KOPT-K1 (cell line): ENCODE measurements around the gene C9orf43.
"Not testable (repeated sequence)": the region's sequence is repeated elsewhere in the genome, so short reads cannot be mapped to it uniquely, and the experiment has no call there.

Experiments
- H3K27ac ChIP-seq: fragments of 200-600 bp; sonication (generic); 2 replicates; pipeline ENCODE4 v1.5.1; 2016; ENCODE audit warnings: antibody characterized with exemption, mild to moderate bottlenecking, low read depth, low read length; ENCODE audit not compliant: poor library complexity, severe bottlenecking
- H3K36me3 ChIP-seq: fragments of 200-600 bp; sonication (generic); 2 replicates; pipeline ENCODE4 v1.5.1; 2017; ENCODE audit warnings: antibody characterized with exemption, mild to moderate bottlenecking, low read length, moderate library complexity; ENCODE audit not compliant: insufficient read depth
- H3K9me3 ChIP-seq: fragments of 200-600 bp; sonication (generic); 2 replicates; pipeline ENCODE4 v1.5.1; 2017; ENCODE audit warnings: antibody characterized with exemption, low read length, mild to moderate bottlenecking; ENCODE audit not compliant: insufficient read depth, poor library complexity, severe bottlenecking

Gene C9orf43

DNA sequence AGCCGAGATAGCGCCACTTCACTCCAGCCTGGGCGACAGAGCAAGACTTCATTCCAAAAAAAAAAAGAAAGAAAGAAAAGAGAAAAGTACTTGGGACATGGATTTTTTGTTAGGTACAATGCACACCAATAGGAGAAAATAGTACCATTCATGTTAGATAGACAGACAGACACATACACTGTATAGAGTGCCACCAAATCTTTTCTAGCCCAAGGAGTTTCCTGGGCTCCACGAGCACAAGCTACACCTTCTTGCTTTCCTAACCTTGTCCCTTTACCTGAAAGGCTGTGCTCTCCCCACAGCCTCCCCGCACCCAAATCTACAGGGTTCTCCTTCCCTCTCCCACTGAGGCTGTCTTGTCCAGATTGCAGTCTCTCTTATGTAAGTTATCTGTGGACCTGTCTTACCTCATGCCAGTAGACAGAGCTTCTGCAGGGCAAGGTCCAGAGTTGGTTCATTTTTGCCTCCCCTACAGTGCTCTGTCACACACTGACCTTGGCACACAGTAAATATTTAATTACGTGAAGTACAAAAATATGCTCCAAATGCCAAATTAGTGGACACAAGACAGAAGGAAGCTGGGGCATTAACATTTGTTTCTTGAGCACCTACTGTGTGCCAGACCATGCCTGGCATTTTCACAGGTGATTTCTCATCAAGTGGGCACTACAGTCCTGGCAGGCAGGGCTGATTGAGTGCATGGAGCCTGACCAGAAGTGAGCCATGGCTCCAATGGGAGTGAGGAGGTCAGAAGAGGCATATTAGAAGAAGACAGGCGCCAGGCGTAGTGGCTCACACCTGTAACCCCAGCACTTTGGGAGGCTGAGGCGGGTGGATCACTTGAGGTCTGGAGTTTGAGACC lies 15.3 kb upstream of the C9orf43 start:
- Histone ChIP-seq H3K27ac (no peak overlapping the region), H3K36me3 (peaks cover 31% of the 10 kb centered on the region; the same call in 1 of the 2 replicates), H3K9me3 (no peaks in the 10 kb centered on the region)

DNA sequence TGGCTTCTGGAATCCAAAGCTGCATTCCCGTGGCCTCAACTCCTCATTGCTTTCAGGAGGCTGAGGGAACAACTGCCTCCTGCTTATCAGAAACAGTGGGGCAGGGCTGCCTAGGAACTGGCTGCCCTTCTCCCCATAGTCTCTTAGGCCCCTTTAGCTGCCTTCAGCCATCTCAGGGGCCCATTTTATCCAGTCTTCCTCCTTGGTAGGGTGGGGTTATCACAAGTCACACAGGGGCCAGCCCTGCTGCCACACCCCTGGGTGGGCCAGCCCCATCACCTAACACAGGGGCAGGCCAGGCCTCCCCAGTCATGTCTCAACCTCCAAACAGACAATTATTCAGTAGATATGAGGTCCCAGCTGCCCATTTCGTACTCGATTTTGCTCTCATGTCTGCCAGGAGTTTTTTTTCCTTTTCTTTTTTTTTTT lies 13.3 kb upstream of the C9orf43 start:
- H3K9me3 ChIP-seq: no peaks in the 10 kb centered on the region
- no peak overlapping the region for H3K27ac ChIP-seq
- peaks cover 11% of the 10 kb centered on the region; the same call in 1 of the 2 replicates for H3K36me3 ChIP-seq

DNA sequence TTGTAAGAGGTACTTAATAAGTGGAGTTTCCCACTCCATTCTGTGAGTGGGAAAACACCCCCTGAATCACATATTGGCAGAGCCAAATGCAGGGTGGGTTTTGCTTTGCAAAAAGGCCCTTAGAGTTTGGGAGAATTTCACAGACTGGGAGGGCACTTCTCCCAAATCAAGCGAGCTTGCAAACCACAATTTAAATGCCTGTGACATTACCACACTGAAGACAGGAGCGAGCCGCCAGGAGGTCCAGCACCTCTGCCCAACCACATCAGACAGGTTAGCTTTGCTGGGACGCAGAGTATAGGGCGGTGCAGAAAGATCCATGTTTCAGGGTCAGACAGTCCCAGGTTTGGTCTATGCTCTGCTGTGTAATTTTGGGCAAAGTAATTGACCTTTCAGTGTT lies 11.8 kb upstream of the C9orf43 start:
- Histone ChIP-seq H3K36me3 (no peaks in the 10 kb centered on the region), H3K9me3 (no peaks in the 10 kb centered on the region), H3K27ac (no peak overlapping the region)

DNA sequence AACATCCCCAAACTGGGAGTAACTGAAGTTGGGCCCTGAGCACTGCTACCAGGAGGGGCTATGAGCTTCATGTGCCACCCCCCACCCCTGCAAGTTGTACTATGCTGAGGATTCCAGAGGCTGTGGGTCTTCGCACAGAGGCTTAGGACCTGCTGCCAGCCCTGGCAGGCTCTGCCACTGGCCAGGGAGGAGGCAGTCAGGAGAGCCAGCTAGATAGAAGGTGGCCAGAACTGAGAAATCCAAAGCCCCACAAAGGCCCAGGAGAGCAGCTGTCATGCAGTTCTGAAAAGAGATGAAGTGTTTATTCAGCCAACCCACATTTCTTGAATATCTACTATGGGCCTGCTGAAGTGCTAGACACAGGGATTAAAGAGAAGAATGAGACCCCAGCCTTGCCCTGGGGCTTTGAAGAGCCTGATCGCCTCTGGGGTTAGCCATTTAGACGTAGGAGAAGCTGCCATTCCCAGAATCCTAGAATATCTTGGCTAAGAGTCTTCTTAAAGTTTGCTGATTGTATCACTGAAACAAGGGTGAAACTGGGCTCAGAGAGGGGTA lies 10.8 kb upstream of the C9orf43 start:
- no peaks in the 10 kb centered on the region for H3K9me3 ChIP-seq
- H3K27ac ChIP-seq: no peak overlapping the region
- no peaks in the 10 kb centered on the region for H3K36me3 ChIP-seq

DNA sequence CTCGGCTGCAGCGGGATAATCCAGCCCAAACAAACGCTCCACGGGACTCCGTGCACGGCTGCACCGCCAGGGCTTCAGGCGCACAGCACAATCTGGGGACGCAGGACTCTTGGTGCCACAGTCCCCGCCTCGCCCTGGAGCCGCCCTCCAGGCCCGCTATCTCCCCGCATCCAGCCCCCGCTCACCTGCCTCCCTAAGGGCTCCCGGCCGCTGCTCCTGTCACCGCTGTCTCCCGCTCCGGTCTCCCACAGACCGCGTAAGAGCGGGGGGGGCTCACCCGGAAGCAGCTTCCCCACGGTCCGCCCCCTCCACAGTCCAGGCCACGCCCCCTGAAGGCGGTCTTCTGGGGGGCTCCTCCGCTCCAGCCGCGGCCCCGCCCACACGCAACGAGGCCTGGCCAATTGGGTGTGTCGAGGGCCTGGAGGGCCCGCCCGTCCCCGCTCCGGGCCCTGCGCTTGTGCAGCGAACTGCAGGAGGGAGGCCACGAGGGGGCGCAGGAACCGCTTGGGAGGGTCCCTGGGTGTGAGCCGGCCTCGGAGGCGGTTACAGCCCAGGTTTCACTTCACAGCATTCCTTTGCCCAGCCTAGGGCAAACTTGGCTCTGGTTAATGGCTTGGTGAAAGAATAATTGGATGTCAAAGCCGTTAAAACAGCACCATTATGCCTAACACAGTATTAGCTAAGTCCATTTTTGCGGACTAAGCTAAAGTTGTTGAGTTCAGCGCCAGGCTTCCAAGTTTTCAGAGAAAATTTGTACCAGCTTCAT lies 9.3 kb upstream of the C9orf43 start, which contains the start of gene ALAD:
Gene ALAD (minus strand): TSS at position 258 of the 766 bp plus-strand sequence. CDS start 7,725 bp downstream, outside the sequence.
- Histone ChIP-seq H3K27ac (peak within 1 kb of the TSS; percentile 72), H3K36me3 (no peaks in the 10 kb centered on the region)

DNA sequence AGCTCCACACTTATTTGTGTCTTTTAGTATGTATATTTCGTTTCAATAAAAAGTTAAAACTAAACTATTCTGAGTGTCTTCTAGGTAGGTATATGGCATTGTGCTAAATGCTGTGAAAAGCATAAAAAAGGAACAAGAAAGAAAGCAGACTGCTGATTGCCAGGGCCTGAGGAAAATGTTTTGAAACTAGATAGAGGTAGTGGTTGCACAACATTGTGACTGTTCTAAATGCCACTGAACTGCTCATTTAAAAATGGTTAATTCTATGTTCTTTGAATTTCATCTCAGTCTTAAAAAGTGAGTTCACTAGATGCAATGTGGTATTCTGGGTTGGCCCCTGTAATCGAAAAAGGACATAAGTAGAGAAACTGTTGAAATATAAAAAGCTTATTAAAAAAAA lies 6.9 kb upstream of the C9orf43 start:
- Histone ChIP-seq H3K9me3 (no peaks in the 10 kb centered on the region), H3K27ac (no peak overlapping the region), H3K36me3 (peaks cover 19% of the 10 kb centered on the region)

More for the DNA sequence above, 9.3 kb upstream of the C9orf43 start, which contains the start of gene ALAD:
- no peaks in the 10 kb centered on the region for H3K9me3 ChIP-seq

DNA sequence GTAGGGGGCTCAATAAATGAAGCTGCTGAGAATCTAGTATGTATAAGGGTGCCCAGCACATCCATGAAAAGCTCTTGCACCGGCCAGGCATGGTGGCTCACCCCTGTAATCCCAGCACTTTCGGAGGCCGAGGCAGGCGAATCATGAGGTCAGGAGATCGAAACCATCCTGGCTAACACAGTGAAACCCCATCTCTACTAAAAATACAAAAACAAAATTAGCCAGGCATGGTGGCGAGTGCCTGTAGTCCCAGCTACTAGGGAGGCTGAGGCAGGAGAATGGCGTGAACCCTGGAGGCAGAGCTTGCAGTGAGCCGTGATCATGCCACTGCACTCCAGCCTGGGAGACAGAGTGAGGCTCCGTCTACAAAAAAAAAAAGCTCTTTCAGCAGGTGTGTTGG lies 4.2 kb upstream of the C9orf43 start:
- H3K36me3 ChIP-seq: peaks cover 27% of the 10 kb centered on the region
- H3K9me3 ChIP-seq, H3K27ac ChIP-seq: not testable (repeated sequence)

DNA sequence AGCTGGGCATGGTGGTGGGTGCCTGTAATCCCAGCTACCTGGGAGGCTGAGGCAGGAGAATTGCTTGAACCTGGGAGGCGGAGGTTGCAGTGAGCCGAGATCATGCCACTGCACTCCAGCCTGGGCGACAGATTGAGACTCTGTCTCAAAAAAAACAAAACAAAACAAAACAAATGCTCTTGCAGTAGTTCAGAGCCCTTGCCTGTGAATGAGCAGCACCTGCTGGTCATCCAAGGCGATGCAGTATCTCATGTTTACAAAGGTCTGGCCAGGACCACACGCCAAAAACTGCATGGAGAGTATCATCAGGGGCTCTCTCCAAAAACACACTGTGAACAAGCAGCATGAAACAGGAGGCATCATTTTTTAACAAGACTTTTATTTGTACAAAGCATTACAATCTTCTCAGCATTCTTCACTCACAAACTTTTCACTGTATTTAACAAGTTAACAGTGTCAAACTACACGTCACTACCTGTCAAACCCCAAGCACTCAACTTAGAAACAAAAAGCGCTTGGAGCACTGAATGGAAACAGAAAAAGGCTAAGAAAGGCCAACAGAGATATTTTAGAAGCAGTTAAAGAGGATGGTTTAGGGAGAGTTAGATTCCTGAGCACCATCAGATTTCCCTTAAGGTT lies 3.6 kb upstream of the C9orf43 start:
- peaks cover 27% of the 10 kb centered on the region for H3K36me3 ChIP-seq
- not testable (repeated sequence) for H3K9me3 ChIP-seq, H3K27ac ChIP-seq

DNA sequence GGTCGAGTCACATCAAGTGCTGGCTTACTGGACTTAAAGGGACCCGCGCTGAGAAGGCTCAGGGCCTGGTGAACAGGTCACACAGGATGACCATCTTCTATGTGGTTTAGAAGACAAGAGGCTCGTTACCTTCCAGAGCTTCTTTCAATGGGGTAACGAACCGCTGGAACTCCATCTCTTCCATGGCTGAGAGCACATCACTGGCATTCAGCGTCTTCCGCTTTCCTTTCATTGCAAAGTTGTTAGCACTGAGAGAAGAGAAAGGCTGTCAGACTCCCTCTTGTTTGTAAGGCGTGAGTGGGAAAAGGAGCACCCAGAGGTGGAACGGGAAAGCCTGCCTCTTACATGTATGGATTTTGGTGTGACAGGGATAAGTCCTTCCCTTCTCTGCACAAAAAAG lies 1.1 kb upstream of the C9orf43 start:
- Histone ChIP-seq H3K27ac (peak overlapping the region; percentile 94), H3K36me3 (peaks cover 27% of the 10 kb centered on the region), H3K9me3 (no peaks in the 10 kb centered on the region)

DNA sequence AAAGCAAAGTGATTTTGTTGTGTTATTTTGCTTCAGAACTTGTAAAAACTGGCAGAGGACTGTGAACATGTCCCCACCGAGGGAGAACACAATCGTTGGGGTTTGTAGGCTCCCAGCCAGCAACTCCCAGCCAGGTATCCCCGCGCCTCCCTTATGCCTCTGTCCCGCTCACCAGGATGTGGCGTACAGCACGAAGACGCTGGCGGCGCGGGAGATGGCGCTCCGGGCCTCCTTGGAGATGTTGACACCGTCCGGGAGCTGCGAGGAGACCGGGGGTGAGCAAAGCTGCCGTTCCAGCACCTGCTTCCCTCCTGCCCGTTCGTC lies 702 bp upstream of the C9orf43 start:
- H3K9me3 ChIP-seq: no peaks in the 10 kb centered on the region
- peak overlapping the region; percentile 94 for H3K27ac ChIP-seq
- H3K36me3 ChIP-seq: peaks cover 27% of the 10 kb centered on the region

DNA sequence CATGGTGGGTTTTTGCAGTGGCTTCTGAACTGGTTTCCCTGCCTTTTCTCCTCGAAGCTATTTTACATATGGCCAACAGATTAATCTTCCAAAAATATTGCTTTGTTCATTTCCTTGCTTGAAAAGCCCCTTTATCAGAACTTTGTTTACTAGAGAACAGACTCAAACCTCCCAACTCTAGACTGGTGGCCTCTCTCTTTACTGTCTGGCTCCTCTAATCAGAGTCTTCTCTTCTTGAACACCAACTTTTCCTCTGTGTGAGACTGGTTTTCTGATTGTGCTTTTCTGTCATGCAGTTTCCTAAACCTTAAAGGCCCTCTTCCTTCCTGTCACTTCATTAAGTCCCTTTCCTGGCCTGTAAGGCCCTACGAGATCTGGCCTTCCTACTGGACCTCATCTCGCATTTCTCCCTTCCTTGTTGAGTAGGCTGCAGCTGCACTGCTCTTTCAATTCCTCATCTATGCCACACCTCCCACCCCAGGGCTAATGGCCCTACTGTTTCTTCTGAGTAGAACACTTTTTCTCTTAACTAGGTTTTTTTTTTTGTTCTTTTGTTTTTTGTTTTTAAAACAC lies 5.7 kb downstream of the C9orf43 start:
- Histone ChIP-seq H3K27ac (no peak overlapping the region), H3K36me3 (no peaks in the 10 kb centered on the region), H3K9me3 (no peaks in the 10 kb centered on the region)

DNA sequence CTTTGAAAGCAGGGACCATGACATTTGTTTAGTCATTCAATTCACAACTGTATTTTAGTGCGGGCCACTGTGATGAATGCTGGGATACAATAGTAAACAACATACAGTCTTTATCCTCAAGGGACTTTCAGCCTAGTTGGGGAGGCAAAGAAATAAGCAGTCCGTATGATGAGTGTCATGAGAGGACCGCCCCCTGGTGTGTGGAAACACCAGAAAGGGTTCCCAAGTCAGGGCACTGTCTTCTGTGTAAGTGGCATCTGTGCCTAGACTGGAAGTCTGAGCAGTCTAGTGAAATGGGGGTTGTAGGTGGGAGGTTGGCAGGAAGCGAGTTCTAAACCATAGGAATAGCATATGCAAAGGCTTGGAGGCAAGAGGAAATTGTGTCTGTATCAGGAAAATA lies 6.8 kb downstream of the C9orf43 start:
- H3K9me3 ChIP-seq: no peaks in the 10 kb centered on the region
- no peaks in the 10 kb centered on the region for H3K36me3 ChIP-seq
- no peak overlapping the region for H3K27ac ChIP-seq

DNA sequence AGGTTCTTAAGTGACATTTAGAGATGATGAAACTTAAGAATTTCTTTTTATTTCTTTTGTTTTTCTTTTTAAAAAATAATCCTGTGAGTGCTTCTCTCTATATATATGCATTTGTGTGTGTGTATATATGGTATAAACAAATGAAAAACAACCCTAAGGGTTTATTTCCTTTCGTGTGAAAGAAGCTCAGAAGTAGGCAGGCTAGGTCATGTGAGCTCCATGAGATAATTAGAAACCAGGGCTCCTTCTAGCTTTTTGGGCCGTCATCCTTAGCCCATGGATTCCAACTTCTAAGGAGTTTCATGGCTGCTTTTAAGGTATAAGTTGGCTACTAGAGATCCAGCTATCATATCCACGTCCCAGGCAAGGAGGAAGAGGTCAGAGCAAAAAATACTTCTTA lies 11.2 kb downstream of the C9orf43 start:
- no peaks in the 10 kb centered on the region for H3K36me3 ChIP-seq
- H3K9me3 ChIP-seq: no peaks in the 10 kb centered on the region
- H3K27ac ChIP-seq: no peak overlapping the region

DNA sequence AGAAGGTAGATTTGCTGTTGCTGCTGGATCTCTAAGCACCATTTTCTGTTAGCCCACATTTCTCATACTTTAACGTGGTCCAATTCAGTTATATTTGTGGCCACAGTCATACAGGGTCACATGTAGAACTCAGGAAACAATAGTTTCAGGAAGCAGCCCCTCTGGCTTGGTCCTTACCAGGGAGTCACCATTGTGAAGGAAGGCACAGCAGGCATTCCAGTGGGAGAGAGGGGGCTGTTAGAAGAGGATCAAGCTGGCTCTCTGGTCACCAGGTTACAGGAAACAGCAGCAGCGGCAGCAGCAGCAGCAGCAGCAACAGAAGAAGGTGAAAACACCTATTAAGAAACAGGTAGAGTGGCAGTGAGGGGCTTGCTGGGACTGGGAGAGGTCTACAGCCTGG lies 14.5 kb downstream of the C9orf43 start:
- H3K27ac ChIP-seq: no peak overlapping the region

DNA sequence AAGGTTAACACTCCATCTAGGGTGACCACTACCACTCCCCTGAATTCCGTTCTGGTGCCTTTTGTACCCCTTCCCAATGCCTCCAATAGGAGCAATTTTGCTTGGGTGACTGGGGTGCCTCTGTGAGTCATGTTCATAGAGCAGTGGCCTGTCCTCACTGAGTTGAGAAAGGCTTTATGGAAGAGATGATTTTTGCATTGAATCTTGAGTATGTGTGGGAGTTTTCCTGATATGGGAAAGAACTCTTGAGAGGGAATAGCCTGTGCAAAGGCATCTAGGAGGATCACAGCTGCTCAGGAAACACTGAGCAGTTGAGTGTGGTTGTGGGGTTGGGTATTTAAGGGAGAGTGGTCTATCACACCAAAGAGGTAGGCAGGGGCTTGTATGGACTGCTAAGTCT lies 16.2 kb downstream of the C9orf43 start:
- H3K36me3 ChIP-seq: no peaks in the 10 kb centered on the region
- H3K9me3 ChIP-seq: no peaks in the 10 kb centered on the region
- H3K27ac ChIP-seq: no peak overlapping the region

More for the DNA sequence above, 14.5 kb downstream of the C9orf43 start:
- no peaks in the 10 kb centered on the region for H3K9me3 ChIP-seq
- H3K36me3 ChIP-seq: no peaks in the 10 kb centered on the region
